ENCODE results near the gene KHSRP. TPM values are rescaled to one million over a fixed set of nuclear protein-coding genes. Genes with fewer than 3 reads are reported as not detected.
A peak's percentile ranks its signal among the peaks of the same experiment; 100 is the strongest.

Gene KHSRP
- total RNA-seq, 2 experiments from 2014 or later: 366 to 370 TPM

DNA sequence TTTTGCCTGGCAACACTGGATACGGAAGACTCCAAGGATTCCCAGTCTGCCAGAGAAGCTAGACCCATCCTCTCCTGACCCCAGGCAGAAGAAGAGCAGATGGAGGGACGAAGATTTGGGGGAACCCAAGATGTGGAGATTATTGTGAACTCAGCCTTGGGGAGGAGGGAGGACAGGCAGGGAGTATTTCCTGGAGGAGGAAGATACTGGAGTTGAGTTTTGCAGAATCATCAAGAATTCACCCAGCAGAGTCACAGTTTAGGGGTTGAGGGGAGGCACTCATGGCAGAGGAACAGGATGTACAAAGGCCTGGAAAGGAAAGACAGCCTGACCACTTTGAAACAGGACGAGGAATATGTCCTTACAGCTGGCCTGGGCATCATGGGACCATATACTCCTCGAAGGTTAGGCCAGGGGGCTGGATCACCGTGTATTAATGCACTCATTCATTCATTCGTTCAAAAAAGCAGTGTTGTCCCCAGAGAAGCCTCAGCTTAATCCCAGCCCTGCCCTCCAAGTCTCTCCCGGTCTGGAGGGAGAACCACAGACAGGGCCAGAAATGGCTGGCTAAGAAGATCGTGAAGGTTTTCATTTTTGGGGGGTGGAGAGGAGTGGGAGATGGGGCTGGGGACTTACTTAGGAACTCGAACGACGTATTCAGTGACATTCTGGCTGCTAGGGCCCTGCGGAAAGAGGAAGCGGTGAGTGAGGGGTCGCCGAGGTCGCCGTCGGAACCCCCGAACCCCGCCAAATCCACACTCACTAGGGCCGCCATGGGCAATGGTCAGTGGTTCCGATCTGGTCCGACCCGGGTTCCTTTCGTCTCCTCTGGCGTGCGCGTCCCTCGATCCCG, 32.2 kb downstream of the KHSRP start:
- POLR2A ChIA-PET: interaction anchor here (0.6 to 1.9 kb wide), 2 partner anchors 9 to 20 kb away, joined by 3 to 4 read pairs; no protein-coding TSS in a partner anchor
- Mint-ChIP-seq H3K27me3 (no peaks in the 10 kb centered on the region), H3K27ac (peak overlapping the region; percentile 97), H3K9me3 (no peaks in the 10 kb centered on the region), H3K4me1 (ENCODE audit: low read depth) (peaks cover 17% of the 10 kb centered on the region), H3K36me3 (ENCODE audit: low read depth) (peaks cover 23% of the 10 kb centered on the region), H3K4me3 (peak overlapping the region; percentile 80)
- no peak for DNase-seq
- TF ChIP-seq, protein P1, sequence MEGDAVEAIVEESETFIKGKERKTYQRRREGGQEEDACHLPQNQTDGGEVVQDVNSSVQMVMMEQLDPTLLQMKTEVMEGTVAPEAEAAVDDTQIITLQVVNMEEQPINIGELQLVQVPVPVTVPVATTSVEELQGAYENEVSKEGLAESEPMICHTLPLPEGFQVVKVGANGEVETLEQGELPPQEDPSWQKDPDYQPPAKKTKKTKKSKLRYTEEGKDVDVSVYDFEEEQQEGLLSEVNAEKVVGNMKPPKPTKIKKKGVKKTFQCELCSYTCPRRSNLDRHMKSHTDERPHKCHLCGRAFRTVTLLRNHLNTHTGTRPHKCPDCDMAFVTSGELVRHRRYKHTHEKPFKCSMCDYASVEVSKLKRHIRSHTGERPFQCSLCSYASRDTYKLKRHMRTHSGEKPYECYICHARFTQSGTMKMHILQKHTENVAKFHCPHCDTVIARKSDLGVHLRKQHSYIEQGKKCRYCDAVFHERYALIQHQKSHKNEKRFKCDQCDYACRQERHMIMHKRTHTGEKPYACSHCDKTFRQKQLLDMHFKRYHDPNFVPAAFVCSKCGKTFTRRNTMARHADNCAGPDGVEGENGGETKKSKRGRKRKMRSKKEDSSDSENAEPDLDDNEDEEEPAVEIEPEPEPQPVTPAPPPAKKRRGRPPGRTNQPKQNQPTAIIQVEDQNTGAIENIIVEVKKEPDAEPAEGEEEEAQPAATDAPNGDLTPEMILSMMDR (IDR thresholded peaks at IDR 0.05): no peak
- CTCF ChIA-PET: no interaction called here
- intact Hi-C loops (cut with micrococcal nuclease): no loop called here
- peak; percentile 6 for ATAC-seq

DNA sequence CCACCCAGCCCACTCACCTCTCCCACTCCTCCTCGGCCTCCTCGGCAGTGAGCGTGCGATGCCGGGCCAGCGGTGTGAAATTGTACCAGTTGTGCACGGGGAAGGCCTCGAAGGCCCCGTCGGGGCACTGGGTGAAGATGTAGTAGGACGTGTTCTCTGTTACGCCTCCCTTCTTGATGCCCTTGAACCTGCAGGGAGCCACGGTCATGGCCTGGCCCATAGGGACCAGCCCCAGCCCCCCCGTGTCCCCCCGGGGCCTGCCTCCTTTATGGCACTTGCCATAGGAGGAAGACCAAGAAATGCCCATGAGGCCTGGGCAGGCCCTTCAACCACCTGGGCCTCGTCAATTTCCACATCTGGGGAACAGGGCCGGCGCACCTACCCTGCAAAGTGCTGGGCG, 37.2 kb downstream of the KHSRP start:
- TF ChIP-seq, protein P1 (IDR thresholded peaks at IDR 0.05): no peak
- POLR2A ChIA-PET: interaction anchor here (1.3 to 1.4 kb wide), 3 partner anchors 11 to 17 kb away, joined by 3 to 4 read pairs (median 4); partner anchors contain the start of gene ALKBH7
- intact Hi-C loops (cut with micrococcal nuclease): no loop called here
- no peaks in the 10 kb centered on the region for H3K27me3 Mint-ChIP-seq
- DNase-seq (no peak), ATAC-seq (no peak)
- H3K36me3 Mint-ChIP-seq (ENCODE audit: low read depth): peaks cover 31% of the 10 kb centered on the region
- CTCF ChIA-PET: no interaction called here
- H3K9me3 Mint-ChIP-seq: no peaks in the 10 kb centered on the region
- H3K27ac Mint-ChIP-seq: no peak overlapping the region
- no peak overlapping the region for H3K4me3 Mint-ChIP-seq
- H3K4me1 Mint-ChIP-seq (ENCODE audit: low read depth): peaks cover 12% of the 10 kb centered on the region

DNA sequence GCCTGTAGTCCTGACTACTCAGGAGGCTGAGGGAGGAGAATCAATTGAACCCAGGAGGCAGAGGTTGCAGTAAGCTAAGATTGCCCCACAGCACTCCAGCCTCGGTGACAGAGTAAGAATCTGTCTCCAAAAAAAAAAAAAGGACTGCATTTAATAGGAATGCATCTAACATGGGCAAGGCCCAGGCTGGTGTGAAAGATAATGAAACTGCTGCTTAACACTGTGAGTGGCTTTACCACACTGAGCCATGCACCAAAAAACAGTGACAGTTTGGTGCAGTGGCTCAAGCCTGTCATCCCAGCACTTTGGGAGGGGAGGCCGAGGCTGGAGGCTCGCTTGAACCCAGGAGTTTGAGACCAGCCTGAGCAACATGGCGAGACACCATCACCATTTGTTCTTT, 40.2 kb downstream of the KHSRP start:
- Mint-ChIP-seq H3K9me3 (no peaks in the 10 kb centered on the region), H3K27me3 (no peaks in the 10 kb centered on the region), H3K4me1 (ENCODE audit: low read depth) (no peaks in the 10 kb centered on the region), H3K36me3 (ENCODE audit: low read depth) (peaks cover 36% of the 10 kb centered on the region), H3K4me3 (no peak overlapping the region), H3K27ac (no peak overlapping the region)
- intact Hi-C loops (cut with micrococcal nuclease): no loop called here
- POLR2A ChIA-PET: no interaction called here
- ATAC-seq: no peak
- CTCF ChIA-PET: no interaction called here
- TF ChIP-seq, protein P1 (IDR thresholded peaks at IDR 0.05): no peak
- DNase-seq: no peak

DNA sequence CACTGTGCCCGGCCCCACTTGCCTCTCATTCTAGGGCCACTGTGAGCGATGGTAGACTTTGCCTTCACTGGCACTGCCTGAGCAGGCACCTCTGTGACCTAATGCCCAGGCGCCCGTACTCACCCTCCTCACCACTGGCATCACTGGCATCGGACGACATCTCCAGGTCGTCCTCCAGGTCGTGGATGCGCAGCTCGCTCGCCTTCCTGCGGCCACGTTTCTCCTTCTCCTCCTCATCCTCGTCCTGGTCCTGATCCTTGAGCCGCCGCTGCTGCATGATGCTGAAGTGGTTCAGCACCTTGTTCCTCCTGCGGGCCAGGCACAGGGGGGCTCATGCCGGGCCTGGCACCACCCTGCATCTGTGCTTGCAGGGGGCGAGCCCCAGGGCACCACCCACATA, 41.4 kb downstream of the KHSRP start:
- ChIA-PET CTCF (no interaction called here), POLR2A (no interaction called here)
- TF ChIP-seq, protein P1 (IDR thresholded peaks at IDR 0.05): no peak
- Mint-ChIP-seq H3K9me3 (no peaks in the 10 kb centered on the region), H3K4me3 (no peak overlapping the region), H3K4me1 (ENCODE audit: low read depth) (peaks cover 2% of the 10 kb centered on the region), H3K36me3 (ENCODE audit: low read depth) (peaks cover 38% of the 10 kb centered on the region), H3K27ac (no peak overlapping the region), H3K27me3 (no peaks in the 10 kb centered on the region)
- no peak for ATAC-seq
- DNase-seq: no peak
- intact Hi-C loops (cut with micrococcal nuclease): no loop called here

DNA sequence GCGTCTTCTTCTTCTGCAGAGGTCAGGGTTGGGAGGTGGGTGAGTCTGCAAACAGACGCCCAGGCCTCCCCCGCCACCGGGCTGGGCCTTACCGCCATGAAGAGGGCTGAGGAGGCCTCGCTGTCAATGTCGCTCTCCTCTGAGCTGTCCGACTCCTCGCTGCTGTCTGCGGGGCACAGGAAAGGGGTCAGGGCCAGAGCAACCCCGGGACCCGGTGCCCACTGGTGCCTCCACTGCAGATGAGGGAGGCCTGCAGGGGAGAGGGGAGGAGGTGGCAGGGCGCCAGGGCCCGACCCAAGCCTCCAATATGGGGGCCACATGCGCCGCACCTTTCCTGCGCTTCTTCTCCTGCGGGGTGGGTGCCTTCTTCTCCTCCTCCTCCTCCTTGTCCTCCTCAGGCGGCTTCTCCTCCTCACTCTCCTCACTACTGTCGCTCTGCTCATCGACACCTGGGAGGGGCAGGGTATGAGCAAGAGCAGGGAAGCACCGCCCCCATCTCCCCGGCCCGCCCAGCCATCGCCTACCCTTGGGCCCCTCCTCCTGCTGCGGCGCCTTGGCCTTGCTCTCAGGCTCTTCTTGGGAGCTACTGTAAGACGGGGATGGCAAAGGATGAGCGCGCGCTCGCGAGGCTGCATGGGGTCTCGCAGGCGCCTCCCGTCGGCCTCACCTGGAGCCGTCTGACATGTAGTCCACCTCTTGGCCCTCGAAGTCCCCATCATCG, 43.4 kb downstream of the KHSRP start:
- Mint-ChIP-seq H3K4me3 (no peak overlapping the region), H3K9me3 (no peaks in the 10 kb centered on the region), H3K27ac (no peak overlapping the region), H3K36me3 (ENCODE audit: low read depth) (peaks cover 37% of the 10 kb centered on the region), H3K4me1 (ENCODE audit: low read depth) (peaks cover 2% of the 10 kb centered on the region), H3K27me3 (no peaks in the 10 kb centered on the region)
- ATAC-seq (no peak), DNase-seq (no peak)
- ChIA-PET CTCF (no interaction called here), POLR2A (interaction anchor here (0.6 kb wide), 1 partner anchor 16 kb away, joined by 3 read pairs; no protein-coding TSS in a partner anchor)
- intact Hi-C loops (cut with micrococcal nuclease): no loop called here
- TF ChIP-seq, protein P1 (IDR thresholded peaks at IDR 0.05): no peak

Measured in activated CD8-positive, alpha-beta T cell treated with anti-CD3 and anti-CD28 coated beads for 36 hours (primary cell).